Testis (tissue), 2 donors: ENCODE results near the gene SASH3.

ENCODE experiments used
- CTCF ChIP-seq, 3 experiments: fragments of 450-650 bp in 2 of 3; fragments of 200-600 bp in 1 of 3; sonication (generic) in 1 of 3; IDR thresholded peaks; one replicate each; pipeline ENCODE4 v1.5.1; 2016 to 2019; ENCODE audit warnings: antibody characterized with exemption in 3 of 3, mild to moderate bottlenecking in 2 of 3, moderate library complexity in 1 of 3
- POLR2A ChIP-seq: fragments of 450-650 bp; IDR thresholded peaks from one replicate; pipeline ENCODE4 v1.6.1; 2017; ENCODE audit warnings: antibody characterized with exemption, mild to moderate bottlenecking, moderate library complexity

GRCh38 chrX:129790146-129790545, 10.4 kb downstream of the SASH3 start:
- no peak for TF ChIP-seq CTCF (IDR thresholded peaks at IDR 0.05)
- no peak for TF ChIP-seq POLR2A
